ENCODE data around the gene CCDC188. TPM values are rescaled to one million over a fixed set of nuclear protein-coding genes. Genes with fewer than 3 reads are reported as not detected.

Gene CCDC188
- total and polyA plus RNA-seq, 2 of the 8 experiments (the other 6 are each of a cell fraction or from before 2014, with no cell fraction given), result not detected

DNA sequence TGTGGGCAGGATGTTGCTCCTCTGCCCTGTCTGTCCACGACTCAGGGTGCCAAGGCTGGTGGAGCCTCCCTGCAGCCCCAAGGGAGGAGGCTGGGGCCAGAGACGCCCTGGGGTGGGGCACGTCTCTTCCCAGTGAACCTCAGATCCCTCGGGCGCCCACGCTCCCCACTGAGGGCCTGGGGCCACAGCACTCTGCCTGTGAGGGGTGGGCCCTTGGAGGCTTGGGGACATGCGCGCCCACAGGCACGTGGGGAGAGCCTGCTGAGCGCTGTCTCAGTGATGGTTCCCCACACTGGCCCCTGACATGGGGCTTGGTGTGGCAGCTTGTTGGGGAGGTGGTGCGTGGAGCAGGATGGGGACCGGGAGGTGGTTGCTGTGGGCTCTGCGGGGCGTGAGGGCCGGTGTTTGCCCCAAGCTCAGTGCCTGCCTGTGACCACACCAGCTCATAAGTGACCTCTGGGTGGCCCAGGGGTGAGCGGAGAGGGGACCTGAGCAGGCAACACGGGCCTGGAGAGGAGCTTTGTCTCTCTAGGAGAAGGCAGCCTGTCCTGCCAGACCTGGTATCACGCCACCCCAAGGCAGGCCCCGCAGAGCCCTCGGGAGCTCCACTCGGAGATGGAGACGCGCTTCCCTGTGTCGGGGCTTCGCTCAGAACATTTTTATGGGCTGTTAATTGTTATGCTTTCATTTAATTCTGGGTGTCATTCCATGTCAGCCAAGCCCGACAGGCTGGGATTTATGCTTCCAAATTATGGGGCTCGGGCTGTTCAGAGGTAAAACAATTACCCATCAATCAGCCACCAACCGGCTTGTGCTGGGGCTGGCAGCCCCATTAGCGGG lies 27.4 kb upstream of the CCDC188 start (continued):
- no peak for TF ChIP-seq BACH1 (IDR thresholded peaks at IDR 0.05; ENCODE audit: low read length)
- TF ChIP-seq CHD2 (IDR thresholded peaks at IDR 0.05; ENCODE audit: low read length), result no peak
- TF ChIP-seq NRF1 (IDR thresholded peaks at IDR 0.05; ENCODE audit: low read depth, low read length), result no peak
- no peak for TF ChIP-seq PHF8 (conservative IDR thresholded peaks at IDR 0.05; ENCODE audit: low read depth, low read length)
- TF ChIP-seq GTF2F1 (IDR thresholded peaks at IDR 0.05; ENCODE audit: borderline replicate concordance, low read depth, low read length), result no peak
- TF ChIP-seq, protein P1, sequence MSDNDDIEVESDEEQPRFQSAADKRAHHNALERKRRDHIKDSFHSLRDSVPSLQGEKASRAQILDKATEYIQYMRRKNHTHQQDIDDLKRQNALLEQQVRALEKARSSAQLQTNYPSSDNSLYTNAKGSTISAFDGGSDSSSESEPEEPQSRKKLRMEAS (IDR thresholded peaks at IDR 0.05), result no peak
- TF ChIP-seq HDAC2 (IDR thresholded peaks at IDR 0.05; ENCODE audit: borderline replicate concordance in 1 of 2, low read depth in 2 of 2, low read length in 2 of 2), result no peak
- TF ChIP-seq SIX5 (IDR thresholded peaks at IDR 0.05; ENCODE audit: low read depth, low read length), result no peak
